ENCODE results near the gene CERS6. TPM values are rescaled to one million over a fixed set of nuclear protein-coding genes. Genes with fewer than 3 reads are reported as not detected.
A peak's percentile ranks its signal among the peaks of the same experiment; 100 is the strongest.

The CERS6 gene
- total RNA-seq, 1 donor from 2014 or later: 66.5 TPM

DNA sequence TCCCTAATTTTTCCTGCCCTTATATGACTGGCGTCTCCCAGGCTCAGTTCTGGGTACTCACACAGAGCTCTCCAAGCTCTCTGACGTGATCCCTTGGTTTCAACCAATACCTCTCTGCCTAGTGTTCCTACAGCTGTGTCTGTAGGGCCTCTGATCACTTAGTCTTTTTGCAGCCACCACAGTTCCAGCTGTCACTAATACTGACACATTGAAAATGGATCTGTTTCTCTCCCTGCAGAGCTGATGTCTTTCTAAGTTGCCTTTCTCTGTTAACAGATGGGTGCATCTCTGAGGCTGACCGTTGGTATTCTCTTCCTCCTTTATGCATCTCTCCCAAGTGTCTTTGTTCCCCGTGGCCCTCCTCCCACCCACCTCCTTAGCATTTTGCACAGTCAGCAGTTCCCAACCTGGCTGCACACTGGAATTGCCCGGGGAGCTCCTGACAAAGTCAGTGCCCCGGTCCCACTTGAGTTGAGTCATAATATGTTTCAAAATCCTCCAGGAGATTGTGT is 62.5 kb downstream of the CERS6 start:
- Mint-ChIP-seq H3K27ac (peak overlapping the region; percentile 57), H3K9me3 (no peaks in the 10 kb centered on the region), H3K27me3 (ENCODE audit: low read depth) (no peaks in the 10 kb centered on the region), H3K4me3 (no peak overlapping the region), H3K4me1 (peaks cover 73% of the 10 kb centered on the region), H3K36me3 (no peaks in the 10 kb centered on the region)
- DNase-seq (ENCODE audit: low spot score in 2 of 2, unreplicated experiment in 2 of 2): no peak
- TF ChIP-seq, protein P1, sequence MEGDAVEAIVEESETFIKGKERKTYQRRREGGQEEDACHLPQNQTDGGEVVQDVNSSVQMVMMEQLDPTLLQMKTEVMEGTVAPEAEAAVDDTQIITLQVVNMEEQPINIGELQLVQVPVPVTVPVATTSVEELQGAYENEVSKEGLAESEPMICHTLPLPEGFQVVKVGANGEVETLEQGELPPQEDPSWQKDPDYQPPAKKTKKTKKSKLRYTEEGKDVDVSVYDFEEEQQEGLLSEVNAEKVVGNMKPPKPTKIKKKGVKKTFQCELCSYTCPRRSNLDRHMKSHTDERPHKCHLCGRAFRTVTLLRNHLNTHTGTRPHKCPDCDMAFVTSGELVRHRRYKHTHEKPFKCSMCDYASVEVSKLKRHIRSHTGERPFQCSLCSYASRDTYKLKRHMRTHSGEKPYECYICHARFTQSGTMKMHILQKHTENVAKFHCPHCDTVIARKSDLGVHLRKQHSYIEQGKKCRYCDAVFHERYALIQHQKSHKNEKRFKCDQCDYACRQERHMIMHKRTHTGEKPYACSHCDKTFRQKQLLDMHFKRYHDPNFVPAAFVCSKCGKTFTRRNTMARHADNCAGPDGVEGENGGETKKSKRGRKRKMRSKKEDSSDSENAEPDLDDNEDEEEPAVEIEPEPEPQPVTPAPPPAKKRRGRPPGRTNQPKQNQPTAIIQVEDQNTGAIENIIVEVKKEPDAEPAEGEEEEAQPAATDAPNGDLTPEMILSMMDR (IDR thresholded peaks at IDR 0.05; ENCODE audit: unreplicated experiment): no peak

DNA sequence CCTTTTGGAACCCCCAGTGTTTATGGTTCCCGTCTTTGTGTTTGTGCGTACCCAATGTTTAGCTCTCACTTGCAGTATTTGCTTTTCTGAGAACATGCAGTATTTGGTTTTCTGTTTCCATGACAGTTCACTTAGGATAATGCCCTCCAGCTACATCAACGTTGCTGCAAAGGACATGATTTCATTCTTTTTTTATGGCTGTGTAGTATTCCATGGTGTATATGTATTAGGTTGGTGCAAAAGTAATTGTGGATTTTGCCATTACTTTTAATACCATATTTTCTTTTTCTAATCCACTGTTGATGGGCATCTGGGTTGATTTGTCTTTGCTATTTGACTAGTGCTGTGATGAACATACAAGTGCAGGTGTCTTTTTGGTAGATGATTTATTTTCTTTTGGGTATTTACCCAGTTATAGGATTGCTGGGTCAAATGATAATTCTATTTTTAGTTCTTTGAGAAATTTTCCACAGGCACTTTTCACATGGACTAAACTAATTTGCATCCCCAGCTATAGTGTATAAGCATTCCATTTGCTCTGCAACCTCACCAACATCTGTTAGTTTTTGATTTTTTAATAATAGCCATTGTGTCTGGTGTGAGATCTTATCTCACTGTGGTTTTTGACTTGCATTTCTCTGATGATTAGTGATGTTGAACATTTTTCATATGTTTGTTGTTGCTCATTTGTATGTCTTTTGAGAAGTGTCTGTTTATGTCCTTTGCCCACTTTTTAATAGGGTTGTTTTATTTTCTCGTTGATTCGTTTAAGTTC is 63.6 kb downstream of the CERS6 start:
- no peak for DNase-seq (ENCODE audit: low spot score in 2 of 2, unreplicated experiment in 2 of 2)
- Mint-ChIP-seq H3K36me3 (no peaks in the 10 kb centered on the region), H3K4me3 (no peak overlapping the region), H3K4me1 (peaks cover 73% of the 10 kb centered on the region), H3K27ac (peak overlapping the region; percentile 11), H3K27me3 (ENCODE audit: low read depth) (no peaks in the 10 kb centered on the region), H3K9me3 (no peaks in the 10 kb centered on the region)
- TF ChIP-seq, protein P1 (IDR thresholded peaks at IDR 0.05; ENCODE audit: unreplicated experiment): no peak

DNA sequence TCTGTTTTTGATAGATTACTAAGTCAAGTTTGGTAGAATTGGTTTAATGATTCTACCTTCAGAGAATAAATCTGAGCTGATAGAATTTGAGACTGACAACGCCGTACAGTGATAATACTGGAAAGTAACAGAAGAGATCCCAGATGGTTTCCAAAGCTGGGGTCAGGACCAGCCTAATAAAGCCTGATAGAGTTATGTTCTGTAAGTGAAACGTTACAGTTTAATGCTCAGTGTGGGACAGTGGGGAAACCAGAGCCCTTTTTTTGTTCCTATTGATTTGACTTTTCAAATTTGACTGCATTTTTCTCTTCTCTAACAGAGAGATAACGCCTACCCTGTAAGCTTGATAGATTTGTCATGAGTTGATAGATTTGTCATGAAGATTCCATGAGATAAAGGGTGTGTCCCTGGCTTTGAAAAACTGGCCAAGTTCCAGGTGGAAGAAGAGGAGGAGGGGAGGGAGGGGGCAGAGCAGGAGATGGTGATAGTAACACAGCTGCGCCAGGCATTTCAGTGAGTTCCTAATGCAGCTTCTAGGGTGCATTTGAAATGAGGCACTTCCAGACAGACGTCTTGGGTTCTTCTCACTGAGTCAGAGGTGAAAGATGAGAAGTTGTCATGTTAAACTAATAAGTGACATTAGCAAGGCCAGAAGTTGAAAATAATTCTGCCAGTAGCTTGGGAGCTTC is 65.1 kb downstream of the CERS6 start:
- Mint-ChIP-seq H3K4me1 (peaks cover 70% of the 10 kb centered on the region), H3K27ac (peak overlapping the region; percentile 86)

DNA sequence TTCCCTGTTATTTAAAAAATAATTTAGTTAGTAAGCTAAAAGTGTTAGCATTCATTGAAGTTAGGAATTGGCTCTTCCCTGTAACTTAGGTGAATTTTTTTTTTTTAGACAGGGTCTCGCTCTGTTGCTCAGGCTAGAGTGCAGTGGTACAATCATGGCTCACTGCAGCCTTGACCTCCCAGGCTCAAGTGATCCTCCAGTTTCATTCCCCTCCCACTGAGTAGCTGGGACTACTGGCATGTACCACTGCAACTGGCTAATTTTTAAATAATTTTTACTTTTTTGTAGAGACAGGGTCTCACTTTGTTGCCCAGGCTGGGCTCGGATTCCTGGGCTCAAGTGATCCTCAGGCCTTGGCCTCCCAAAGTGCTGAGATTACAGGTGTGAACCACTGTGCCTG is 66.4 kb downstream of the CERS6 start:
- Mint-ChIP-seq H3K36me3 (no peaks in the 10 kb centered on the region), H3K4me3 (no peak overlapping the region), H3K27me3 (ENCODE audit: low read depth) (no peaks in the 10 kb centered on the region), H3K4me1 (peaks cover 74% of the 10 kb centered on the region), H3K27ac (peak overlapping the region; percentile 14), H3K9me3 (no peaks in the 10 kb centered on the region)
- TF ChIP-seq, protein P1 (IDR thresholded peaks at IDR 0.05; ENCODE audit: unreplicated experiment): no peak
- no peak for DNase-seq (ENCODE audit: low spot score in 2 of 2, unreplicated experiment in 2 of 2)

More for the DNA sequence above, 65.1 kb downstream of the CERS6 start:
- DNase-seq (ENCODE audit: low spot score in 2 of 2, unreplicated experiment in 2 of 2): no peak
- Mint-ChIP-seq H3K9me3 (no peaks in the 10 kb centered on the region), H3K4me3 (peak overlapping the region; percentile 12), H3K27me3 (ENCODE audit: low read depth) (no peaks in the 10 kb centered on the region), H3K36me3 (no peaks in the 10 kb centered on the region)
- TF ChIP-seq, protein P1 (IDR thresholded peaks at IDR 0.05; ENCODE audit: unreplicated experiment): no peak

DNA sequence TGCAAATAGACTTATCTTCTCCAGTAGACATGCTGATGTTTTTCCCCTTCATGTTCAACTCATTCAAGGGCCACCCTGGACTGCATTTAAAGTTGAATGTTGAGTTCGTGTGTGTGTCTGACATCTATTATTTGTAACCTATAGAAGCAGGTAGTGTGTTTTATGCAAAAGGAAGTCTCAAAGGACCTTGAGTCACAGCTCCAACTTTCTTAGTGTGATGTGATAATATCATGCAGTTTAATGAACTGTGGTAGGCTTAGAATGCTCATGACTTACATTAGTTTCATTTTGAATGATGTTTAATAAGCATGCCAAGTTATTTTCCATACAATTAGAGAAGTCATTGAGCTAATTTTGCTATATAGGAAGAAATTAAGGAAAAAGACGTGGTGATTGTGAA is 67.9 kb downstream of the CERS6 start:
- no peak overlapping the region for H3K4me3 Mint-ChIP-seq
- H3K4me1 Mint-ChIP-seq: peaks cover 66% of the 10 kb centered on the region
- no peaks in the 10 kb centered on the region for H3K36me3 Mint-ChIP-seq
- no peak overlapping the region for H3K27ac Mint-ChIP-seq
- no peak for DNase-seq (ENCODE audit: low spot score in 2 of 2, unreplicated experiment in 2 of 2)
- TF ChIP-seq, protein P1 (IDR thresholded peaks at IDR 0.05; ENCODE audit: unreplicated experiment): no peak
- H3K27me3 Mint-ChIP-seq (ENCODE audit: low read depth): no peaks in the 10 kb centered on the region
- no peaks in the 10 kb centered on the region for H3K9me3 Mint-ChIP-seq
